Measurements from ENCODE around the gene CCDC27. TPM values are rescaled to one million over a fixed set of nuclear protein-coding genes. Genes with fewer than 3 reads are reported as not detected.
A peak's percentile ranks its signal among the peaks of the same experiment; 100 is the strongest.

The CCDC27 gene
- total RNA-seq, 6 donors from 2014 or later = not detected

- Histone ChIP-seq H3K4me1 (peaks cover 0 to 19% (median 0%) of the 10 kb centered on the region in 4 donors), H3K4me3 (no peak overlapping the region), H3K9me3 (no peaks in the 10 kb centered on the region), H3K27ac (no peak overlapping the region), H3K36me3 (peaks cover 28 to 90% (median 61%) of the 10 kb centered on the region in 4 donors), H3K27me3 (no peaks in the 10 kb centered on the region)
- no peak for DNase-seq
- ATAC-seq (ENCODE audit: low FRiP score in 2 of 2) = no peak
- TF ChIP-seq POLR2A (IDR thresholded peaks at IDR 0.05) (no peak), POLR2AphosphoS5 (IDR thresholded peaks at IDR 0.05) (no peak), EP300 (IDR thresholded peaks at IDR 0.05) (no peak)
- WGBS, 2 donors = 89 to 92% methylated on average over 11 to 14 of the region's 14 CpGs
Observed at GRCh38 chr1:3785456-3786157, 33.4 kb downstream of the CCDC27 start.

- ATAC-seq (ENCODE audit: low FRiP score in 2 of 2) (no peak), DNase-seq (peak in 1 of 2 donors; percentile 63)
- peaks cover 0 to 20% (median 0%) of the 10 kb centered on the region in 4 donors for H3K4me1 ChIP-seq
- H3K27ac ChIP-seq = no peak overlapping the region
- no peak for TF ChIP-seq EP300 (IDR thresholded peaks at IDR 0.05)
- TF ChIP-seq CTCF (IDR thresholded peaks at IDR 0.05) = no peak
- TF ChIP-seq POLR2AphosphoS5 (IDR thresholded peaks at IDR 0.05) = no peak
- no peak for TF ChIP-seq POLR2A (IDR thresholded peaks at IDR 0.05)
- no peaks in the 10 kb centered on the region for H3K9me3 ChIP-seq
- H3K36me3 ChIP-seq = peaks cover 23 to 83% (median 50%) of the 10 kb centered on the region in 4 donors
- no peaks in the 10 kb centered on the region for H3K27me3 ChIP-seq
- H3K4me3 ChIP-seq = no peak overlapping the region
- 94 to 96% methylated on average over 42 to 45 of the region's 45 CpGs for WGBS, 2 donors
Observed at GRCh38 chr1:3786468-3787348, 34.5 kb downstream of the CCDC27 start.

GRCh38 chr1:3787349-3787715 is 35.1 kb downstream of the CCDC27 start:
- H3K27ac ChIP-seq = no peak overlapping the region
- TF ChIP-seq POLR2AphosphoS5 (IDR thresholded peaks at IDR 0.05) = no peak
- TF ChIP-seq EP300 (IDR thresholded peaks at IDR 0.05) = no peak
- TF ChIP-seq CTCF (IDR thresholded peaks at IDR 0.05) = no peak
- TF ChIP-seq POLR2A (IDR thresholded peaks at IDR 0.05) = no peak
- no peak overlapping the region for H3K4me3 ChIP-seq
- ATAC-seq (ENCODE audit: low FRiP score in 2 of 2) (no peak), DNase-seq (no peak)
- no peaks in the 10 kb centered on the region for H3K27me3 ChIP-seq
- no peaks in the 10 kb centered on the region for H3K9me3 ChIP-seq
- peaks cover 0 to 20% (median 0%) of the 10 kb centered on the region in 4 donors for H3K4me1 ChIP-seq
- WGBS, 2 donors = 77 to 88% methylated on average over 7 to 10 of the region's 10 CpGs
- peaks cover 18 to 81% (median 45%) of the 10 kb centered on the region in 4 donors for H3K36me3 ChIP-seq

GRCh38 chr1:3787745-3788605 is 35.7 kb downstream of the CCDC27 start:
- no peak for DNase-seq
- no peak overlapping the region for H3K4me3 ChIP-seq
- H3K36me3 ChIP-seq = peaks cover 15 to 78% (median 39%) of the 10 kb centered on the region in 4 donors
- peaks cover 0 to 25% (median under 1%) of the 10 kb centered on the region in 4 donors for H3K4me1 ChIP-seq
- 83 to 89% methylated on average over 19 to 26 of the region's 26 CpGs for WGBS, 2 donors
- H3K9me3 ChIP-seq = no peaks in the 10 kb centered on the region
- TF ChIP-seq POLR2A (IDR thresholded peaks at IDR 0.05) (no peak), CTCF (IDR thresholded peaks at IDR 0.05) (no peak), EP300 (IDR thresholded peaks at IDR 0.05) (no peak), POLR2AphosphoS5 (IDR thresholded peaks at IDR 0.05) (no peak)
- no peak overlapping the region for H3K27ac ChIP-seq
- ATAC-seq (ENCODE audit: low FRiP score in 2 of 2) = no peak
- H3K27me3 ChIP-seq = no peaks in the 10 kb centered on the region
